Activated naive CD8-positive, alpha-beta T cell treated with anti-CD3 and anti-CD28 coated beads for 36 hours (primary cell): ENCODE data around the gene ST7L. TPM values are rescaled to one million over a fixed set of nuclear protein-coding genes. Genes with fewer than 3 reads are reported as not detected.
A peak's percentile ranks its signal among the peaks of the same experiment; 100 is the strongest.
"Not testable (repeated sequence)": the region's sequence is repeated elsewhere in the genome, so short reads cannot be mapped to it uniquely, and the experiment has no call there.

Experiments used
- DNase-seq: peaks from one replicate; pipeline ENCODE4 v3.0.0; 2021
- H3K27ac Mint-ChIP-seq: one replicate; pipeline ENCODE4 v1.8.0; 2022; ENCODE audit warnings: mild to moderate bottlenecking, moderate library complexity, mixed read lengths
- H3K27me3 Mint-ChIP-seq: one replicate; pipeline ENCODE4 v1.8.0; 2022; ENCODE audit warnings: mild to moderate bottlenecking, mixed read lengths
- H3K36me3 Mint-ChIP-seq: one replicate; pipeline ENCODE4 v1.8.0; 2021; ENCODE audit warnings: mild to moderate bottlenecking, mixed read lengths
- H3K4me1 Mint-ChIP-seq: one replicate; pipeline ENCODE4 v1.8.0; 2021; ENCODE audit warnings: mixed read lengths
- H3K4me3 Mint-ChIP-seq: one replicate; pipeline ENCODE4 v1.8.0; 2022; ENCODE audit warnings: mild to moderate bottlenecking, moderate library complexity, mixed read lengths
- H3K9me3 Mint-ChIP-seq: one replicate; pipeline ENCODE4 v1.8.0; 2022; ENCODE audit warnings: mixed read lengths
- total RNA-seq, 2 experiments: library from RNA; stranded (reverse); gene quantifications; one replicate each; pipeline ENCODE4 v1.2.3, GENCODE V29; 2021

Gene ST7L, protein sequence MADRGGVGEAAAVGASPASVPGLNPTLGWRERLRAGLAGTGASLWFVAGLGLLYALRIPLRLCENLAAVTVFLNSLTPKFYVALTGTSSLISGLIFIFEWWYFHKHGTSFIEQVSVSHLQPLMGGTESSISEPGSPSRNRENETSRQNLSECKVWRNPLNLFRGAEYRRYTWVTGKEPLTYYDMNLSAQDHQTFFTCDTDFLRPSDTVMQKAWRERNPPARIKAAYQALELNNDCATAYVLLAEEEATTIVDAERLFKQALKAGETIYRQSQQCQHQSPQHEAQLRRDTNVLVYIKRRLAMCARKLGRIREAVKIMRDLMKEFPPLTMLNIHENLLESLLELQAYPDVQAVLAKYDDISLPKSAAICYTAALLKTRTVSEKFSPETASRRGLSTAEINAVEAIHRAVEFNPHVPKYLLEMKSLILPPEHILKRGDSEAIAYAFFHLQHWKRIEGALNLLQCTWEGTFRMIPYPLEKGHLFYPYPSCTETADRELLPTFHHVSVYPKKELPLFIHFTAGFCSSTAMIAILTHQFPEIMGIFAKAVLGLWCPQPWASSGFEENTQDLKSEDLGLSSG
- total RNA-seq = 10 to 100 TPM; 11.4 to 12.7 TPM

DNA sequence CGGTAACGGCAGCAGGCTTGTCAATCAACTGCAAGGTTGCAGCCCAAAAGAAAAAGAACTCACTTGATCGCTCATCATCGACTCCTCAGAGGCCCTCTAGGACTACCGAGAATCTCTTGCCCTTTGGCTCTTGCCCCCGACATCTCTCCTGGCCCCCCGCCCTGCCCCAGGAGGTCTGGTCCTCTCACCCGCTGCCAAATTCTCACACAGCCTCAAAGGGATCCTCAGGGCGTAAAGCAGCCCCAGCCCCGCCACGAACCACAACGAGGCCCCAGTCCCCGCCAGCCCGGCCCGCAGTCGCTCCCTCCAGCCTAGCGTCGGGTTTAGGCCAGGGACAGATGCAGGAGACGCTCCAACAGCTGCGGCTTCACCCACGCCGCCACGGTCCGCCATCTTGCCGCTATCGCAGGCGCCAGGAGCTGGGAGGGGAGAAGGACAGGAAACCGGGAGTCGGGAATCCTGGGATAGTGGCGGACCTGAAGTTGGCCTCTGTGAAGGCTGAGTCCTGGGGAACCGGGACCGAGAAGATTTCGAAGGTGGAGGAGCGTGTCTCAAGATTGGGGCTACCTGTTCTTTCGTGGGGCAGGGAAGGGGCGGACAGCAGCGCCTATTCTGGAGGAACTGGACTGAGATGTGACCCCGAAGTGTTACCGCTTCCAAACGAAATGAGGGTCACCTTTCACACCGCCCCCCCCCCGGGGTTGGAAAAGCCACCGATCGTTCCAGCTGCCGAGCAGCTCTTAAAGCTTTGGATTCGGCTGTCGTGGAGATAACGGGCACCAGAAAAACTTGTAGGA is at the start of gene ST7L:
Gene ST7L, minus strand, starts transcription at position 421 of the 797 bp plus-strand sequence. Its CDS starts 28 bp downstream, at position 393.
- peak within 1 kb of the TSS; percentile 100 for H3K27ac Mint-ChIP-seq
- peak within 1 kb of the TSS; percentile 99 for H3K4me3 Mint-ChIP-seq
- DNase-seq = peak; percentile 66
- no peaks in the 10 kb centered on the region for H3K9me3 Mint-ChIP-seq
- peaks cover 39% of the 10 kb centered on the region for H3K36me3 Mint-ChIP-seq
- peaks cover 31% of the 10 kb centered on the region for H3K4me1 Mint-ChIP-seq
- H3K27me3 Mint-ChIP-seq = no peaks in the 10 kb centered on the region

DNA sequence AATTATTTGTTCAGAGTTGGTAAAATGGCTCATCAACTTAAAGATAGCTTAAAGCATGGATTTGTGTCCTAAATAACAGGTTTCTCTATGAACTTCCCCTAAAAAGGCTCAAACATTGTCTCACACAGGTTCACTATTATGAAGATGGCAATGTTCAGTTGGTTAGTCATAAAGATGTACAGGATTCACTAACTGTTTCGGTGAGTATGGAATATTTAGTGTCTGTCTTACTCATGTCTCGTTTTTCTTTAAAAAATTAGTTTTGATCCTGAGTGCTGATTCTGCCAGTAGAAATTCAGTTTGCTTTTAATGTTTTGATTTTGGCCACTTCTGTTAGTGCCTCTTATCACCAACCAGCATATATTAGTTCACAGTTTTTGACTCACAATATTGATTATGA is 48.0 kb upstream of the ST7L start:
- H3K4me3 Mint-ChIP-seq = no peak overlapping the region
- H3K9me3 Mint-ChIP-seq = peaks cover 2% of the 10 kb centered on the region
- DNase-seq = no peak

GRCh38 chr1:112665857-112666256 is 46.9 kb upstream of the ST7L start:
- Mint-ChIP-seq H3K27ac (peak overlapping the region; percentile 39), H3K27me3 (no peaks in the 10 kb centered on the region), H3K9me3 (peaks cover 2% of the 10 kb centered on the region), H3K4me1 (peaks cover 27% of the 10 kb centered on the region), H3K4me3 (no peak overlapping the region), H3K36me3 (peaks cover 54% of the 10 kb centered on the region)
- DNase-seq = no peak

More for the DNA sequence above, 48.0 kb upstream of the ST7L start:
- peaks cover 27% of the 10 kb centered on the region for H3K4me1 Mint-ChIP-seq
- no peaks in the 10 kb centered on the region for H3K27me3 Mint-ChIP-seq
- peak overlapping the region; percentile 63 for H3K27ac Mint-ChIP-seq
- H3K36me3 Mint-ChIP-seq = peaks cover 62% of the 10 kb centered on the region

GRCh38 chr1:112651205-112651604 is 32.3 kb upstream of the ST7L start:
- peaks cover 25% of the 10 kb centered on the region for H3K36me3 Mint-ChIP-seq
- H3K27me3 Mint-ChIP-seq = no peaks in the 10 kb centered on the region
- H3K27ac Mint-ChIP-seq = no peak overlapping the region
- H3K4me3 Mint-ChIP-seq = no peak overlapping the region
- peaks cover 21% of the 10 kb centered on the region for H3K4me1 Mint-ChIP-seq
- DNase-seq = no peak
- H3K9me3 Mint-ChIP-seq = no peaks in the 10 kb centered on the region

- H3K36me3 Mint-ChIP-seq = peaks cover 40% of the 10 kb centered on the region
- H3K9me3 Mint-ChIP-seq = peaks cover 2% of the 10 kb centered on the region
- no peaks in the 10 kb centered on the region for H3K27me3 Mint-ChIP-seq
- no peak for DNase-seq
- H3K4me1 Mint-ChIP-seq = peaks cover 31% of the 10 kb centered on the region
- H3K27ac Mint-ChIP-seq = no peak overlapping the region
- no peak overlapping the region for H3K4me3 Mint-ChIP-seq
These were observed 27.3 kb upstream of the ST7L start for GRCh38 chr1:112646225-112646624.

DNA sequence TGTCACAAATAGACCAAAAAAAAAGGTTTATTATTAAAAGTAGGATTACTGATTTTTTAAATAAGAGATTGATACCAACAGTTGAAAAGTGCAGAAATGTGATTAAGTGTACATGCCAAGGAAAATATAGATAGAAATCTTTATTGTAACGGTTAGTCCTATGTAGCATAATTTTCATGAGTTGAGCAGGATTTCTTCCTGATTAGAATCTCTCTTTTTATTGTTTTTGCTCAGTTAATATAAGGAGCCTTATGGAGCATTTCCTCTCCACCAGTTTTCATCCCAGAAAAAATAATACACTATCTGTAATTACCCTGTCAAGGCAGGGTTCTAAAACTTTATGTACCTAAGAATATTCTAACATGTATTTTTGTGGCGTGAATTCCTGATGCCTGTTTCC is 24.1 kb upstream of the ST7L start:
- peaks cover 24% of the 10 kb centered on the region for H3K4me1 Mint-ChIP-seq
- H3K9me3 Mint-ChIP-seq = peaks cover 2% of the 10 kb centered on the region
- H3K27ac Mint-ChIP-seq = no peak overlapping the region
- no peak for DNase-seq
- no peak overlapping the region for H3K4me3 Mint-ChIP-seq
- no peaks in the 10 kb centered on the region for H3K27me3 Mint-ChIP-seq
- peaks cover 24% of the 10 kb centered on the region for H3K36me3 Mint-ChIP-seq

DNA sequence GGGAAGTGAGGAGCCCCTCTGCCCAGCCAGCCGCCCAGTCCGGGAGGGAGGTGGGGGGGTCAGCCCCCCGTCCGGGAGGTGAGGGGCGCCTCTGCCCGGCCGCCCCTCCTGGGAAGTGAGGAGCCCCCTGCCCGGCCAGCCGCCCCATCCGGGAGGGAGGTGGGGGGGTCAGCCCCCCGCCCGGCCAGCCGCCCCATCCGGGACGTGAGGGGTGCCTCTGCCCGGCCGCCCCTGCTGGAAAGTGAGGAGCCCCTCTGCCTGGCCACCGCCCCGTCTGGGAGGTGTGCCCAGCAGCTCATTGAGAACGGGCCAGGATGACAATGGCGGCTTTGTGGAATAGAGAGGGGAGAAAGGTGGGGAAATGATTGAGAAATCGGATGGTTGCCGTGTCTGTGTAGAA is 21.5 kb upstream of the ST7L start:
- not testable (repeated sequence) for DNase-seq, H3K4me3 Mint-ChIP-seq, H3K27ac Mint-ChIP-seq, H3K9me3 Mint-ChIP-seq, H3K27me3 Mint-ChIP-seq
- Mint-ChIP-seq H3K4me1 (peaks cover 35% of the 10 kb centered on the region), H3K36me3 (peaks cover 24% of the 10 kb centered on the region)

DNA sequence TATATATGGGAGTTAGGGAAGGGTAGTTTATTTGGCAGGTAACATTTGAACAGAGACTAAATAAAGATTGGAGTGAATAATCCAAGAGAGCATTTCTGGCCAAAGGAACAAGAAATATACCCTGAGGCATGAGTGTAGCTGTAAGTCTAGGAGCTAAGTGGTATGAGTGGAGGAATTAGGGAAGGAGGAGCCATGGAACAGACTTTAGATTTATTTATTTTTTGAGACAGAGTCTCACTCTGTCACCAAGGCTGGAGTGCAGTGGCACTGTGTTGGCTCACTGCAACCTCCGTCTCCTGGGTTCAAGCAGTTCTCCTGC is 19.1 kb upstream of the ST7L start:
- Mint-ChIP-seq H3K4me1 (peaks cover 46% of the 10 kb centered on the region), H3K9me3 (no peaks in the 10 kb centered on the region), H3K27ac (peak overlapping the region; percentile 18), H3K4me3 (no peak overlapping the region), H3K27me3 (no peaks in the 10 kb centered on the region), H3K36me3 (peaks cover 28% of the 10 kb centered on the region)
- no peak for DNase-seq

DNA sequence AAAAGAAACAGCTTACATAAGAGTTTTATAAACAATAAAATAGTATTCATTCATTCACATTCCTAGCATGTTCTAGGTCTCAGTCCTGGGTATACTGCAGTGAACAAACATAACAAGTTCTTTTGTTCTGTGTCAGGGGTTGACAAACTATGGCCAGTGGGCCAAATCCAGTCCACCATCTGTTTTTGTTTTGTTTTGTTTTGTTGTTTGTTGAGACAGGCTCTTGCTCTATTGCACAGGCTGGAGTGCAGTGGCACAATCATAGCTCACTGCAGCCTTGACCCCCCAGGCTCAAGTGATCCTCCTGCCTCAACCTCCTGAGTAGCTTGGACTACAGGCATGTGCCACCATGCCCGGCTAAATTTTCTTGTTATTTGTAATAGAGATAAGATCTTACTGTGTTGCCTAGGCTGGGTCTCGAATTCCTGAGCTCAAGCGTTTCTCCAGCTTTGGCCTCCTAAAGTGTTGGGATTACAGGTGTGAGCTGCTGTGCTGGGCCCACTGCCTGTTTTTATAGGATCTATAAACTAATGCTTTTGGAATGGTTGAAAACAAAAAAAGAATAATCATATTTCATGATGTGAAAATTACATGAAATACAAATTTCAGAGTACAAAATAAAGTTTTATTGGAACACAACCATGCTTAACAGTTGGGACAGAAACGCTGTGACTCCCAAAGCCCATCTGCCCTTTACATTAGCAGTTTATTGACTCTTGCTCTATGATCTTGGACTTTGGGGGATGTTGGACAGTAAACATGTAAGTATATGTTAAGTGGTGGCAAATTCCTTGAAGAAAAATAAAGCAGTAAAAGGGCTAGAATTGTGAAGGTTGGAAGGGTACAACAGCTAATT is 18.5 kb upstream of the ST7L start:
- DNase-seq = no peak
- no peaks in the 10 kb centered on the region for H3K27me3 Mint-ChIP-seq
- no peaks in the 10 kb centered on the region for H3K9me3 Mint-ChIP-seq
- no peak overlapping the region for H3K4me3 Mint-ChIP-seq
- peaks cover 28% of the 10 kb centered on the region for H3K36me3 Mint-ChIP-seq
- H3K27ac Mint-ChIP-seq = peak overlapping the region; percentile 66
- H3K4me1 Mint-ChIP-seq = peaks cover 50% of the 10 kb centered on the region

GRCh38 chr1:112636597-112637253 is 17.8 kb upstream of the ST7L start:
- H3K27ac Mint-ChIP-seq = peak overlapping the region; percentile 66
- peaks cover 34% of the 10 kb centered on the region for H3K36me3 Mint-ChIP-seq
- H3K9me3 Mint-ChIP-seq = no peaks in the 10 kb centered on the region
- H3K27me3 Mint-ChIP-seq = no peaks in the 10 kb centered on the region
- H3K4me1 Mint-ChIP-seq = peaks cover 55% of the 10 kb centered on the region
- no peak for DNase-seq
- H3K4me3 Mint-ChIP-seq = no peak overlapping the region

DNA sequence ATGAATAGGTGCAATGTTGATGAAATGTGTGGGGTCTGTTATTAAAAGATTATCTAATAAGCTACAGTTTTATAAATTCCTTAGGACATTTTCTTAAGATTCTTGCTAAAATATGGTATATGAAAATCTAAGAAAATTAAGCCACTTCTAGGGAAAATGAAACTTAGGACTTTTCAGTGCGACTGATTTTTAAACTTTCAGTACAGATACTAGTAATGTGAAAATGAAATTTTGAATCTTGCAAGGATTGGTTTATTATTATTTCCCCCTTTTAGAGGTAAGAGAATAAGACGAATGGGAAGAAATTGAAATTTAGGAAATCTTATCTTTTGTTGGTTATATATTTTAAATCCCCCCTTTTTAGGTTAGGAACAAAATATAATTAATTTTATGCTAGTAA is 17.1 kb upstream of the ST7L start:
- Mint-ChIP-seq H3K36me3 (peaks cover 39% of the 10 kb centered on the region), H3K4me3 (peak overlapping the region; percentile 47), H3K4me1 (peaks cover 59% of the 10 kb centered on the region), H3K27ac (peak overlapping the region; percentile 75), H3K27me3 (no peaks in the 10 kb centered on the region), H3K9me3 (no peaks in the 10 kb centered on the region)
- no peak for DNase-seq

GRCh38 chr1:112634367-112634766 is 15.4 kb upstream of the ST7L start:
- no peaks in the 10 kb centered on the region for H3K9me3 Mint-ChIP-seq
- H3K27ac Mint-ChIP-seq = peak overlapping the region; percentile 38

GRCh38 chr1:112633628-112634027 is 14.7 kb upstream of the ST7L start:
- DNase-seq = no peak
- H3K27ac Mint-ChIP-seq = peak overlapping the region; percentile 18
- peaks cover 54% of the 10 kb centered on the region for H3K36me3 Mint-ChIP-seq
- no peak overlapping the region for H3K4me3 Mint-ChIP-seq
- peaks cover 72% of the 10 kb centered on the region for H3K4me1 Mint-ChIP-seq
- no peaks in the 10 kb centered on the region for H3K27me3 Mint-ChIP-seq
- no peaks in the 10 kb centered on the region for H3K9me3 Mint-ChIP-seq

More at GRCh38 chr1:112634367-112634766, 15.4 kb upstream of the ST7L start:
- Mint-ChIP-seq H3K4me1 (peaks cover 69% of the 10 kb centered on the region), H3K27me3 (no peaks in the 10 kb centered on the region), H3K4me3 (no peak overlapping the region), H3K36me3 (peaks cover 50% of the 10 kb centered on the region)
- DNase-seq = no peak

- no peak overlapping the region for H3K4me3 Mint-ChIP-seq
- peaks cover 77% of the 10 kb centered on the region for H3K36me3 Mint-ChIP-seq
- peaks cover 74% of the 10 kb centered on the region for H3K4me1 Mint-ChIP-seq
- H3K27me3 Mint-ChIP-seq = no peaks in the 10 kb centered on the region
- no peaks in the 10 kb centered on the region for H3K9me3 Mint-ChIP-seq
- no peak for DNase-seq
- no peak overlapping the region for H3K27ac Mint-ChIP-seq
These were observed 10.3 kb upstream of the ST7L start for GRCh38 chr1:112629256-112629655.
